ENCODE measurements around the gene EXOC4. TPM values are rescaled to one million over a fixed set of nuclear protein-coding genes. Genes with fewer than 3 reads are reported as not detected.

EXOC4 gene
- total and polyA plus RNA-seq, 9 donors = 26.8 to 80.5 (median 70.7) TPM

- Histone ChIP-seq H3K27me3 (no peaks in the 10 kb centered on the region), H3K9me3 (no peaks in the 10 kb centered on the region), H3K4me1 (ENCODE audit: insufficient read depth) (no peaks in the 10 kb centered on the region), H3K36me3 (no peaks in the 10 kb centered on the region), H3K4me3 (no peak overlapping the region), H3K27ac (no peak overlapping the region)
- TF ChIP-seq EP300 (IDR thresholded peaks at IDR 0.05) (no peak), CTCF (IDR thresholded peaks at IDR 0.05) (no peak), POLR2A (IDR thresholded peaks at IDR 0.05) (no peak)
- WGBS, 3 donors = 85 to 94% (median 90%) methylated on average over 4 of the region's 4 CpGs
- no peak for DNase-seq
- intact Hi-C loops (cut with DNase I) = no loop called here
These were observed 456.4 kb downstream of the EXOC4 start for GRCh38 chr7:133709036-133709880.

- H3K4me1 ChIP-seq (ENCODE audit: insufficient read depth) = no peaks in the 10 kb centered on the region
- no peak overlapping the region for H3K27ac ChIP-seq
- TF ChIP-seq POLR2A (IDR thresholded peaks at IDR 0.05) = no peak
- no peak for TF ChIP-seq EP300 (IDR thresholded peaks at IDR 0.05)
- no peak for TF ChIP-seq CTCF (IDR thresholded peaks at IDR 0.05)
- intact Hi-C loops (cut with DNase I) = no loop called here
- H3K27me3 ChIP-seq = no peaks in the 10 kb centered on the region
- no peaks in the 10 kb centered on the region for H3K36me3 ChIP-seq
- no peaks in the 10 kb centered on the region for H3K9me3 ChIP-seq
- no peak overlapping the region for H3K4me3 ChIP-seq
- DNase-seq = no peak
- 97 to 99% (median 97%) methylated on average over 2 of the region's 2 CpGs for WGBS, 3 donors
These were observed 459.7 kb downstream of the EXOC4 start for GRCh38 chr7:133712544-133712943.

GRCh38 chr7:133714654-133715053, 461.8 kb downstream of the EXOC4 start:
- H3K27ac ChIP-seq = no peak overlapping the region
- no peak for DNase-seq
- H3K4me3 ChIP-seq = no peak overlapping the region
- no peaks in the 10 kb centered on the region for H3K9me3 ChIP-seq
- H3K4me1 ChIP-seq (ENCODE audit: insufficient read depth) = no peaks in the 10 kb centered on the region
- H3K27me3 ChIP-seq = no peaks in the 10 kb centered on the region
- TF ChIP-seq EP300 (IDR thresholded peaks at IDR 0.05) (no peak), POLR2A (IDR thresholded peaks at IDR 0.05) (no peak), CTCF (IDR thresholded peaks at IDR 0.05) (no peak)
- intact Hi-C loops (cut with DNase I) = no loop called here
- H3K36me3 ChIP-seq = no peaks in the 10 kb centered on the region
- 70 to 80% (median 79%) methylated on average over 3 of the region's 3 CpGs for WGBS, 3 donors

GRCh38 chr7:133718131-133718530, 465.3 kb downstream of the EXOC4 start:
- no peak overlapping the region for H3K4me3 ChIP-seq
- H3K9me3 ChIP-seq = no peaks in the 10 kb centered on the region
- no peak for DNase-seq
- H3K27me3 ChIP-seq = no peaks in the 10 kb centered on the region
- H3K27ac ChIP-seq = no peak overlapping the region
- TF ChIP-seq POLR2A (IDR thresholded peaks at IDR 0.05) (no peak), EP300 (IDR thresholded peaks at IDR 0.05) (no peak), CTCF (IDR thresholded peaks at IDR 0.05) (no peak)
- no peaks in the 10 kb centered on the region for H3K4me1 ChIP-seq (ENCODE audit: insufficient read depth)
- WGBS, 3 donors = 98 to 100% (median 100%) methylated on average over 1 of the region's 1 CpG
- intact Hi-C loops (cut with DNase I) = no loop called here
- no peaks in the 10 kb centered on the region for H3K36me3 ChIP-seq

Measured in ovary (tissue), 9 donors.